Right atrium auricular region (tissue), 2 donors: ENCODE data around the gene CHEK1. TPM values are rescaled to one million over a fixed set of nuclear protein-coding genes. Genes with fewer than 3 reads are reported as not detected.
"Not testable (repeated sequence)": the region's sequence is repeated elsewhere in the genome, so short reads cannot be mapped to it uniquely, and the experiment has no call there.

Experiments
- DNase-seq: peaks from one replicate; pipeline ENCODE4 v3.0.0-alpha.2; 2019; ENCODE audit warnings: low spot score
- H3K27ac ChIP-seq, 2 donors: fragments of 200-600 bp; sonication (generic); 1 replicate in 1 of 2; 2 replicates in 1 of 2; pipeline ENCODE4 v1.5.1; 2016 to 2019
- H3K27me3 ChIP-seq, 2 donors: fragments of 200-600 bp; sonication (generic); one replicate each; pipeline versions ENCODE4 v1.5.1 to v1.6.0; 2017 to 2019
- H3K36me3 ChIP-seq: fragments of 200-600 bp; sonication (generic); one replicate; pipeline ENCODE4 v1.5.1; 2016
- H3K4me1 ChIP-seq, 2 donors: fragments of 200-600 bp; sonication (generic); one replicate each; pipeline versions ENCODE4 v1.5.1 to v1.6.0; 2017 to 2019
- H3K4me3 ChIP-seq, 2 donors: fragments of 200-600 bp; sonication (generic); 1 replicate in 1 of 2; 2 replicates in 1 of 2; pipeline ENCODE4 v1.5.1; 2017 to 2019; ENCODE audit warnings: mild to moderate bottlenecking in 1 of 2, moderate library complexity in 1 of 2
- H3K9me3 ChIP-seq, 2 donors: fragments of 200-600 bp; sonication (generic); one replicate each; pipeline ENCODE4 v1.5.1; 2019
- CTCF ChIP-seq, 2 donors: fragments of 200-600 bp; sonication (generic); IDR thresholded peaks; one replicate each; pipeline ENCODE4 v1.5.1; 2019; ENCODE audit warnings: antibody characterized with exemption in 2 of 2
- total RNA-seq, 2 donors: library from RNA; depleted of rRNA; stranded (reverse); fragments of >200 nt; gene quantifications; one replicate each; pipeline ENCODE4 v1.1.0, GENCODE V29; 2016

CHEK1 gene
- total RNA-seq, 2 donors from 2014 or later, result 0.59 to 0.89 TPM

DNA sequence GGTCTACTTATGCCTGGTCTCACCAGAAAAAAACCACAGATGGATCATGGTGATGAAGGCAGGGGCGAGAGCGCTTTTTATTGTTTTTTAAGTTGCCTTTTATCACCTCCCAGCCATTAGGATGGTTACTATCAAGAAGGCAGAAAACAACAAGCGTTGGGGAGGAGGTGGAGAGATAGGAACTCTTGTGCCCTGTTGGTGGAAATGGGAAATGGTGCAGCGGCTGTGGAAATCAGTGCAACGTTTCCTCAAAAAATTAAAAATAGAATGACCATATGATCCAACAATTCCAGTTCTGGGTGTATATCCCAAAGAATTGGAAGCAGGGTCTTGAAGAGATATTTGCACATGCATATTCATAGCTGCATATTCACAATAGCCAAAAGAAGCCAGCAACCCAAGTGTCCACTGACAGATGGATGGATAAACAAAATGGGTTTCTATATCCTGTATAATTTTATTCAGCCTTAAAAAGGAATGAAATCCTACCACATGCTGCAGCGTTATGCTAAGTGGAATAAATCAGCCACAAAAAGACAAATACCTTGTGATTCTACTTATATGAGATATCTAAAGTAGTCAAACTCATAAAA lies 76.2 kb downstream of the CHEK1 start:
- DNase-seq, result no peak
- H3K27ac ChIP-seq, result no peak overlapping the region
- H3K4me3 ChIP-seq, result no peak overlapping the region
- TF ChIP-seq CTCF (IDR thresholded peaks at IDR 0.05), result no peak
- no peaks in the 10 kb centered on the region for H3K36me3 ChIP-seq
- H3K9me3 ChIP-seq, result no peaks in the 10 kb centered on the region
- no peaks in the 10 kb centered on the region for H3K4me1 ChIP-seq
- no peaks in the 10 kb centered on the region for H3K27me3 ChIP-seq

DNA sequence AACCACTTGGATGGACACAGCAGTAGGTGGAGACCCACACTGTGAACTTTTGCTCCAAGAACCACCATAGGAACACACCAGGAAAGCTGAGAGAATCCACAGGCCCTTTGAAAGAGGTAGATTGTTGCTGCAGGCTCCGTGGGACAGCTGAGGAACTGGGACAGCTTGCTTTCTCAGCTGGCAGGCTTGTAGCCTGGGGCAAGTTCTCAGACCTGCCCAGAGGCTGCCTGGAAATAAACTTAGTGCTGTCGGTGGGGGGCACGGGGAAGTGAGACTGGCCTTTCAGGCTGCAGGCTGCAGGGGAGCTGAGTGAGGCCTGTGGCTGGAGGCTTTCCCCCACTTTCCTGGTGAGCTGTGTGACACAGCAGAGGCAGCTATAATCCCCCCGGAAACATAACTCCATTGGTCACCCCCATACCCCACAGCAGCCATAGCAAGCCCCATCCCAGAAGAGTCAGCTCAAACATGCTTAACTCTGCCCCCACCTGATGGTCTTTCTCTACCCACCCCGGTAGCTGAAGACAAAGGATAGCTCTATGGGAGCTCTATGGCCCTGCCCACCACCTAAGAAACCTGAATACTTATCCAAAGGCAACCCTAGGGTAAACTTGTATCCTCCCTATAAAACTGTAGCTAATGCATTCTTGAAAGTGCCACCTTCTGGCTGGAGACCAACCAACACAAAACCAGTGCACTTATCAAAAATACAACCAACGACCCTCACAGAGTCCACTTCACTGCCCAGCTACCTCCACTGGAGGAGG lies 77.1 kb downstream of the CHEK1 start:
- H3K27me3 ChIP-seq, result no peaks in the 10 kb centered on the region
- DNase-seq, result no peak

DNA sequence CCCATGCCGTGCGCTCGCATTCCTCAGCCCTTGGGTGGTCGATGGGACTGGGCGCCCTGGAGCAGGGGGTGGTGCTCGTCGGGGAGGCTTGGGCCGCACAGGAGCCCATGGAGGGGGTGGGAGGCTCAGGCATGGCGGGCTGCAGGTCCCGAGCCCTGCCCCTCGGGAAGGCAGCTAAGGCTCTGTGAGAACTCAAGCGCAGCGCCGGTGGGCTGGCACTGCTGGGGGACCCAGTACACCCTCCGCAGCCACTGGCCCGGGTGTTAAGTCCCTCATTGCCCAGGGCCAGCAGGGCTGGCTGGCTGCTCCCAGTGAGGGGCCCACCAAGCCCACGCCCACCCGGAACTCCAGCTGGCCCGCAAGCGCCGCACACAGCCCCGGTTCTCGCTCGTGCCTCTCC lies 79.7 kb downstream of the CHEK1 start:
- H3K36me3 ChIP-seq, H3K27me3 ChIP-seq, H3K4me1 ChIP-seq, H3K27ac ChIP-seq, H3K4me3 ChIP-seq, DNase-seq, H3K9me3 ChIP-seq: not testable (repeated sequence)

More for the DNA sequence above, 77.1 kb downstream of the CHEK1 start:
- Histone ChIP-seq H3K27ac (no peak overlapping the region), H3K9me3 (no peaks in the 10 kb centered on the region), H3K4me3 (no peak overlapping the region), H3K36me3 (no peaks in the 10 kb centered on the region), H3K4me1 (no peaks in the 10 kb centered on the region)
- TF ChIP-seq CTCF (IDR thresholded peaks at IDR 0.05), result no peak

DNA sequence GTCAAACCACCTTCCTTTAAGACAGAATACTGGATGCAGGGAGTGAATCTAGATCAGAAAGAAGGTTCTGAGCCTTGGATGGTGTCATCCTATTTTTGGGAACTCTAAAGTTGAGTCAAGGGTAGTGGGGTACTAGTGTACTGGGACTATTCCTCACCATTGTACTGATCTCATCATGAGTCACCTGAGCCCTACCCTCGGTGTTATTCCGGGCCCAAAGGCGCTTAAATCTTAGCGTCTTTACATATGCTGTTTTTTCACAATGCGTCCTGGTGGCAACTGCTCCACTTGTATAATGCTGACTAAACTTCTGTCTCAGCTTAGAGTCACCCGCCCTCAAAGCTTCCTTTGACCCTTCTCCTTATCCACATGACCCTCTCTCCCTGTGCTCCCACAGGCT lies 95.8 kb downstream of the CHEK1 start:
- Histone ChIP-seq H3K27me3 (no peaks in the 10 kb centered on the region), H3K4me3 (no peak overlapping the region), H3K27ac (no peak overlapping the region), H3K4me1 (no peaks in the 10 kb centered on the region), H3K36me3 (no peaks in the 10 kb centered on the region), H3K9me3 (no peaks in the 10 kb centered on the region)
- no peak for TF ChIP-seq CTCF (IDR thresholded peaks at IDR 0.05)
- DNase-seq, result no peak

GRCh38 chr11:125724125-125724524 lies 99.2 kb downstream of the CHEK1 start:
- DNase-seq, result no peak

More at GRCh38 chr11:125724125-125724524, 99.2 kb downstream of the CHEK1 start:
- no peaks in the 10 kb centered on the region for H3K9me3 ChIP-seq
- H3K27ac ChIP-seq, result no peak overlapping the region
- no peak for TF ChIP-seq CTCF (IDR thresholded peaks at IDR 0.05)
- no peaks in the 10 kb centered on the region for H3K36me3 ChIP-seq
- H3K4me1 ChIP-seq, result no peaks in the 10 kb centered on the region
- no peak overlapping the region for H3K4me3 ChIP-seq
- no peaks in the 10 kb centered on the region for H3K27me3 ChIP-seq

Other genes starting within 250 kb of the CHEK1 start
- gene FEZ1, start 128.9 kb upstream of the CHEK1 start, total RNA-seq, result 10 to 100 TPM; 70.0 to 72.6 TPM
- gene EI24, start 55.7 kb upstream of the CHEK1 start, total RNA-seq, result 10 to 100 TPM; 69.0 to 71.7 TPM
- 10 to 100 TPM; 51.7 to 69.7 TPM for gene STT3A, start 32.3 kb upstream of the CHEK1 start, total RNA-seq
- gene ACRV1, start 55.7 kb downstream of the CHEK1 start, total RNA-seq, result not detected
- not detected for gene PATE1, start 121.1 kb downstream of the CHEK1 start, total RNA-seq
- gene PATE2, start 153.7 kb downstream of the CHEK1 start, total RNA-seq, result not detected
- not detected for gene PATE3, start 163.0 kb downstream of the CHEK1 start, total RNA-seq
- not detected for gene PATE4, start 208.2 kb downstream of the CHEK1 start, total RNA-seq